Measurements from ENCODE around the gene PTPRM.

- TF ChIP-seq, protein P1, sequence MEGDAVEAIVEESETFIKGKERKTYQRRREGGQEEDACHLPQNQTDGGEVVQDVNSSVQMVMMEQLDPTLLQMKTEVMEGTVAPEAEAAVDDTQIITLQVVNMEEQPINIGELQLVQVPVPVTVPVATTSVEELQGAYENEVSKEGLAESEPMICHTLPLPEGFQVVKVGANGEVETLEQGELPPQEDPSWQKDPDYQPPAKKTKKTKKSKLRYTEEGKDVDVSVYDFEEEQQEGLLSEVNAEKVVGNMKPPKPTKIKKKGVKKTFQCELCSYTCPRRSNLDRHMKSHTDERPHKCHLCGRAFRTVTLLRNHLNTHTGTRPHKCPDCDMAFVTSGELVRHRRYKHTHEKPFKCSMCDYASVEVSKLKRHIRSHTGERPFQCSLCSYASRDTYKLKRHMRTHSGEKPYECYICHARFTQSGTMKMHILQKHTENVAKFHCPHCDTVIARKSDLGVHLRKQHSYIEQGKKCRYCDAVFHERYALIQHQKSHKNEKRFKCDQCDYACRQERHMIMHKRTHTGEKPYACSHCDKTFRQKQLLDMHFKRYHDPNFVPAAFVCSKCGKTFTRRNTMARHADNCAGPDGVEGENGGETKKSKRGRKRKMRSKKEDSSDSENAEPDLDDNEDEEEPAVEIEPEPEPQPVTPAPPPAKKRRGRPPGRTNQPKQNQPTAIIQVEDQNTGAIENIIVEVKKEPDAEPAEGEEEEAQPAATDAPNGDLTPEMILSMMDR (IDR thresholded peaks at IDR 0.05; ENCODE audit: low read length): no peak
- TF ChIP-seq EZH2phosphoT487 (IDR thresholded peaks at IDR 0.05; ENCODE audit: low read length) (no peak), EZH2 (optimal IDR thresholded peaks at IDR 0.05; ENCODE audit: low read depth, low read length) (no peak)
Measured at GRCh38 chr18:7898181-7898580, 331.1 kb downstream of the PTPRM start.
